AG08396 (cell line): ENCODE measurements around the gene INSIG2.

Experiments used
- DNase-seq: peaks from one replicate; pipeline ENCODE4 v3.0.0; 2012; ENCODE audit warnings: low spot score, mixed read lengths

INSIG2 gene

GRCh38 chr2:118088051-118089024, at the start of gene INSIG2:
Gene INSIG2, plus strand, starts transcription at chr2:118088471. Its CDS starts 8,086 bp downstream, at chr2:118096557.
- peak; percentile 94 for DNase-seq

DNA sequence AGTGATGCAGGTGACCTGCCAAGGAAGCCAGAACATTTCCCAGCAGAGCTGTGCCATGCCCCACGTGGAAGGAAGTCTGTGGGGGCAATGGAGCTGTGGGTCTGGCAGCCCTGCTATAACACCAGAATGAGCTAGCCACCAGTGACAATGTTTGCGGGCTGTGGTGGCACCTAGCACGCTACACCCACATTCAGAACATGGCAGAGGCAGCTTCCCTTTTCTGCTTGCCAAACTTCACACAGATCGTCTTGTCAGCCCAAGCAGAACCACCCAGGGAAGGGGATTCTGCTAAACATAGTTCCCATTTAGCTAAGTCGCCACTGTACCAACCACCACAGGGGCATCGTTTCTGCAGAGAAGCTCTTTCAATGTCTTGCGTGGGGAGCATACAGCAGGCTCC, 47.4 kb upstream of the INSIG2 start:
- DNase-seq: no peak

- no peak for DNase-seq
These were observed 44.1 kb upstream of the INSIG2 start for GRCh38 chr2:118044103-118044716.

DNA sequence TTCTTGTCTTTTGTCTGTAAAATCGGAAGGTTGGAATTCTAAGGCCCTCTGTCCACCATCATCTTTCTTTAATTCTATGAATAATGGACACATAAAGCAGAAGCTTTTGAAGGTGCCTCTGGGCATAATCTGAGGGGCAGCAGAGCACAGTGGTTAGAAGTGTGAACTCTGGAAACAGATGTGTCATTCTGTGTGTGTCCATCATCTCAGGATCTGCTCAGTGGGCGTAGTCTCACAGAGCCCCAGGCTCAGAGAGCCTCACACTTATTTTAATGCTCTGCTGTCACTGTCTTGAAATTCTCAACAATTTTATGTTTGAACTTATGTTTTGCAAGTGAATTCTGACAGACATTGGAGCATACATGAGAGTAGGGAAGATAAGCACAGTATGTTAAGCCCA, 43.4 kb upstream of the INSIG2 start:
- no peak for DNase-seq

- no peak for DNase-seq
These were observed 43.0 kb upstream of the INSIG2 start for GRCh38 chr2:118045286-118045685.

DNA sequence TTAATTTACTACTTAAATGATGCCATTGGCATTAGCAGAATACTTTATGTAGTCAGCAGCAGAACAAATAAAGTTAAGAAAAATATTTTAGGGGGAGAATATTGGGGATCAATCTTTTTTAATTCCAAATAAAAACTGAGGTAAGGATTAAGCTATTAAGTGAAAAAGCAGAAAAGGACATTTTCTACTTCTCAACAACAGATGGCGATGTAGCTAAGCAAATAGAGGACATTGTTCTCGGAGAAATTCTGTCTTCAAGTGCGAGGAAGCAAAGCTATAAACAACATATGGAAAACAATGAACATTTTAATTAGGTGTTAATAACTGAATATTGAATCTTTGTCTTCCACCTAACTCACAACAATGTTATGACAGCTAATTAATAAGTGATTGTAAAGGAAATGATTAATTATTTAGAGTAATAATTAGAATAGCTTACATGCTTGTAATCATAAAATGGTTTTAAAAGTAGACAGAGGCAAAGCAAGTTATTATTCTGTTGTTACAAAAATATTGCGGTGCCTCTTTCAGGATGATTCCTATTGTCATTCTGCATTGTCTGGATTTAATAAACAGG, 41.5 kb upstream of the INSIG2 start:
- DNase-seq: peak; percentile 13

GRCh38 chr2:118047380-118047826, 40.9 kb upstream of the INSIG2 start:
- peak; percentile 8 for DNase-seq

DNA sequence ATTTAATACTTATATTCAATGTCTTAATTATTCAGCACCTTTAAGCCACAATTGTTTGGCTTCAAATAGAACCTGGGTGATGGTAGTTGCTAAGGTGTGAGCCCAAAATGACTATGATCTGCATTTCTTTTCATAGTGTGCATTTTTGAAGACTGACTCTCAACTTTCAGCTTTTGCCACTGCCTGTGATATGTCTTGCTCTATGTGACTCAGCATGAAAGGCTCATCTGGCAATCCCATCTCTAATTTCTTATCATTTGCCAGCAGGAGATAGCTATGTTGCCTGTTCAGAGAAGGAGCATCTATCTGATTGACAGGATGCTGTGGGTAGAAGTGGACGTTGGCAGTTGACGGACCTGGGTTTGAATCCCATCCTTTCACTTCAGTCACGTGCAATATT, 39.9 kb upstream of the INSIG2 start:
- DNase-seq: no peak

- no peak for DNase-seq
These were observed 39.0 kb upstream of the INSIG2 start for GRCh38 chr2:118049140-118049815.

DNA sequence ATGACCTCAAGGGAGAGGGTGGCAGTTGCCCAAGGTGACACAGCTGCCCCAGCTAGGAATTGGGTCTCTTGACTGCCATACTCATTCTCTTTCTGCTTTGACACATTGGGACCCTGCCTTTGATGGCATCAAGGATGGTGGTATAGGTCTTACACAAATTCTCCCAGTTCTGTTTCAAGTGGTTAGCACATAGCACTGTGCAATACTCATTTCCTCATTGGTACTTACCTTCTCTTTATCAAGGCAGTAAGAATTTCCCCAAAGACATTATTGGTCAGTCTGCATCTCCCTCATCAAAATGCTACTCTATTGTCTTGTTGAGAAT, 38.5 kb upstream of the INSIG2 start:
- no peak for DNase-seq

DNA sequence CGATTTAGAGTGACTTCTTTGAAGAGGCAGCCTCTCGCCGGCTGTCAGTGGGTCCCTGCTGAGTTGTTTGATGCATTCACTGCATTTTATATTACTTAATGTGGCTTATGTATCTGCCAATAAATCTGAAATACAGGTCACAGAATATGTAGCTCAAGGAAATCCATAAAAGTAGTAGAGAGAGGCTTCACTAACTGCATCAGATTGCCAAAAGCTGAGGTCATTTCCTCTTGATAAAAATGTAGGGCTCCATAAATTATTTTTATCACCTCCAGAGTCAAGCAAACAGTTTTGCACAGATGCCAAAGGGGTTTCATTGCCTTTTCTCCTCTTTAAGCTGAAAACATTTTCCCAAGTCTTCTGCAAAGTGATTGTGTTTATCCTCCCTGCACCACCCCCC, 37.9 kb upstream of the INSIG2 start:
- DNase-seq: no peak

GRCh38 chr2:118050974-118051373, 37.3 kb upstream of the INSIG2 start:
- no peak for DNase-seq

GRCh38 chr2:118051826-118052358, 36.4 kb upstream of the INSIG2 start:
- no peak for DNase-seq

GRCh38 chr2:118052474-118052873, 35.8 kb upstream of the INSIG2 start:
- no peak for DNase-seq

DNA sequence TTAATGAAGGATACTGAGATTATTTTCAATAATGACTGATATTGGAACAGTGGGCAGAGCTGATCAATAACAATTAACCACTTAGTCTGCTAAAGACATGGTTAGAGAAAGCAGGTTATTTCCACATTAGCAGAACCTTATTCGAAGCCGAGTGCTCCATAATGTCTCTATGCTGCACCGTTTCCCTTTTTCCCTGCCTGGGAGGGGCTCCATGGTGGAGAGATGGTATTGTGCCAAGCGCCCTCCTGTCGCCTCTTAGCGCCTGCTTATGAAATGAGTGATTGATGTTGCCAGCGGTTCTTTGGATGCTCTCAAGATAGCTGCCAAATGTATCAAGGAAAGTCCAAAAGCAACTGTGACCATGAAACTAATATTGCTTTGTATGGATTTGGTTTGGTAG, 34.6 kb upstream of the INSIG2 start:
- no peak for DNase-seq

GRCh38 chr2:118054213-118055008, 33.9 kb upstream of the INSIG2 start:
- DNase-seq: no peak

DNA sequence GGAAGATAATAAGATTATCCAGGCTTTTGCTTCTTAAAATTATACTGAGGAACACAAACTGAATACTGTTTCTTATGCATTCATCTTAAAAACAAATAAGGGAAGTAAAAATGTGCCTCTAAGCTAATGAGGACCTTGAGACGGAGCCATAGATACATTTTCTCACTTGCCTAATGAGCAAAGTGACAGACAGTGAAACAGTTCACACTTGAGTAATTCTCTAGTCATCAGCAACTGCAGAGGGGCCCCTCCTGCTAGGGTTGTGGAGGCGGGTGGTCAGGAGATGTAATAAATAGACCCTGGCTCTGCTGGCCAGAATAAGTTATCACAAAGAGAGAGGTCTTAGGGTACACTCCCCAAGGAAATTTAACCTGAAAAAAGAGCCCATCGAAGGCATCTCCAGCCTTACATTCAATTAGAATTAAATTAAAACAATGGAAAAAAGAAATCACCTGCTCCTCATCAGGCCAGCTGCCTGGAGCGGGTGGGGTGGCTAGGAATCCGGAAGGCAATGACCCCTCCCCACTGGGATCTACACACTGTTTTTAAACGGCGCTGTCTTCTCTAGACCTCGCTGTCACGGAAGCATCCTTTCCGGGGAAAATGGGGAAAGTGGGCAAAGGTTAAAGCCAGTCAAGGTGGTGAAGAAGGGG, 32.6 kb upstream of the INSIG2 start:
- DNase-seq: no peak

- no peak for DNase-seq
These were observed 32.1 kb upstream of the INSIG2 start for GRCh38 chr2:118056165-118056534.

DNA sequence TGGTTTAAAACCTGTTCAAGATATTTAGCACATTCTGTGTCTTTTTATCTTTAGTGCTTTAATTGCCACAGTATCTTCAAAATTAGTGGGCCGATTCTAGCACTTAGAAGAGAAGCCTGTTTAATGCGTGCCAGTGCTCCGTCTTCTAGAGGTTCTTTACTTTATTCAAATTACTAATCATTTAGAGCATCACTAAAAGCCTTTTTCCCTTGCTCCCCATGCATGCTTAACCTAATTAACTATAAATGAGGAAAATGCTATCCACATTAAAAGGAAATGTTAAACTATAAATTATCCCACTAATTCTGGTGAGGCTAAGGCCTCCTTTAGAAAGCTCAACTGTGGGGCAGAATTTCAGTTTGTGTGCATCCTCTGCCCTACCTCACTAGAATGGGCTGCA, 31.5 kb upstream of the INSIG2 start:
- no peak for DNase-seq

- DNase-seq: no peak
These were observed 29.3 kb upstream of the INSIG2 start for GRCh38 chr2:118058951-118059350.

DNA sequence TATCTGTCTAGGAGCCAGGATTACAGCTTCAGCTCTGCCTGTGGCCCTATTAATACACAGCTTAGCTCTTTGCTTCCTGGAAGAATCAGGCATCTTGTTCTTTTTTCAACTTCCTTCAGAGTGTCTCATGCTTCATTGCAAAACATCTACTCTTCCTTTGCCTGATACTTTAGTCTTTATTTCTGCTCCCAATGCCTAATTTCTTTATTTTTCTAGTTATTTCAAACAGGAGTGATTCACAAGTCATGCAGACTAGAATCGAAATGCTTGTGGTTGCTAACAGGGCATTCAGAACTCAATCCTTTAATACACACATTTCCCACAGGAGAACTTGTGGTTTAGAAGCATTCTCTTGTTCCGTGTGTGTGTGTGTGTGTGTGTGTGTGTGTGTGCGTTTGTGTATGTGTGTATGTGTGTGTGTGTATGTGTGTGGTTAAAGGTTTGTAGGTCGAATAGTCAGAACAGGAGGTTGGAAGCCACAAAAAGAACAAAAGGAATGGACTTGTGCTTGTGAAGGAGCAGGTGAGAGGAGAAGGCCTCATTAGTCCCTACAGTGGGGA, 28.3 kb upstream of the INSIG2 start:
- peak; percentile 14 for DNase-seq
